OCI-LY7 (cell line): Measurements from ENCODE around the gene GALNT7. TPM values are rescaled to one million over a fixed set of nuclear protein-coding genes. Genes with fewer than 3 reads are reported as not detected.

Experiments
- BruUV-seq: library from RNA; stranded (reverse); fragments of 400-500 nt; replicated peaks from 2 replicates; lab custom pipeline; 2021; lab: Mats Ljungman, UMichigan
- CTCF ChIA-PET: fragments of 300-600 bp; sonication (Branson Sonifier 250); formaldehyde crosslinking; loops from one replicate; lab custom pipeline; 2022; ENCODE audit warnings: antibody characterized with exemption; ENCODE audit not compliant: unreplicated experiment; lab: Charles Lee
- POLR2A ChIA-PET: fragments of 300-600 bp; sonication (Branson Sonifier 250); formaldehyde crosslinking; loops from one replicate; lab custom pipeline; 2022; ENCODE audit warnings: antibody characterized with exemption; lab: Charles Lee
- DNase-seq: peaks from one replicate; pipeline ENCODE4 v3.0.0-alpha.2; 2015; ENCODE audit warnings: low spot score
- H2AFZ ChIP-seq: fragments of 200-600 bp; sonication (generic), shearing (Covaris generic); 2 replicates; pipeline ENCODE4 v1.6.1; 2014; ENCODE audit warnings: mild to moderate bottlenecking, antibody characterized with exemption, low read length, moderate library complexity
- H3K27ac ChIP-seq: fragments of 200-600 bp; sonication (generic); 2 replicates; pipeline ENCODE4 v1.5.1; 2014; ENCODE audit warnings: mixed run types, low read depth, mild to moderate bottlenecking, moderate library complexity, low read length, inconsistent platforms; ENCODE audit not compliant: poor library complexity, severe bottlenecking
- H3K36me3 ChIP-seq: fragments of 200-600 bp; sonication (generic); 2 replicates; pipeline ENCODE4 v1.6.1; 2014; ENCODE audit warnings: mild to moderate bottlenecking, antibody characterized with exemption, low read length, moderate library complexity, mixed read lengths; ENCODE audit not compliant: insufficient read depth
- H3K4me1 ChIP-seq: fragments of 200-600 bp; sonication (generic); 2 replicates; pipeline ENCODE4 v1.5.1; 2014; ENCODE audit warnings: mild to moderate bottlenecking, low read length; ENCODE audit not compliant: insufficient read depth, poor library complexity, severe bottlenecking
- H3K4me2 ChIP-seq: fragments of 200-600 bp; sonication (generic); 2 replicates; pipeline ENCODE4 v1.6.1; 2014; ENCODE audit warnings: mild to moderate bottlenecking, low read length
- H3K4me3 ChIP-seq: fragments of 200-600 bp; sonication (generic); 2 replicates; pipeline ENCODE4 v1.5.1; 2014; ENCODE audit warnings: mild to moderate bottlenecking, low read depth, low read length; ENCODE audit not compliant: poor library complexity, severe bottlenecking
- H3K79me2 ChIP-seq: fragments of 200-600 bp; sonication (generic); 2 replicates; pipeline ENCODE4 v1.6.1; 2016; ENCODE audit warnings: low read depth, mild to moderate bottlenecking, low read length, moderate library complexity, mixed read lengths; ENCODE audit not compliant: insufficient read depth
- H3K9me2 ChIP-seq: fragments of 200-600 bp; sonication (generic); 2 replicates; pipeline ENCODE4 v1.6.1; 2016; ENCODE audit warnings: mild to moderate bottlenecking, low read length, mixed read lengths; ENCODE audit not compliant: insufficient read depth
- H3K9me3 ChIP-seq: fragments of 200-600 bp; sonication (generic); 2 replicates; pipeline ENCODE4 v1.6.1; 2014; ENCODE audit warnings: mild to moderate bottlenecking, mixed run types, low read length, mixed read lengths
- H4K20me1 ChIP-seq: fragments of 200-600 bp; sonication (generic); 2 replicates; pipeline ENCODE4 v1.6.1; 2014; ENCODE audit warnings: mild to moderate bottlenecking, antibody characterized with exemption, low read length, moderate library complexity, mixed read lengths; ENCODE audit not compliant: insufficient read depth
- CTCF ChIP-seq: fragments of 200-600 bp; sonication (generic); conservative IDR thresholded peaks from 2 replicates; pipeline ENCODE4 v1.5.1; 2014; ENCODE audit warnings: mild to moderate bottlenecking, antibody characterized with exemption, low read length, moderate library complexity, mixed read lengths
- EZH2phosphoT487 ChIP-seq: fragments of 200-600 bp; sonication (generic); IDR thresholded peaks from 2 replicates; pipeline ENCODE4 v1.6.1; 2018; ENCODE audit warnings: low read depth, borderline replicate concordance, mild to moderate bottlenecking, mixed run types, antibody characterized with exemption, low read length, moderate library complexity, mixed read lengths
- intact Hi-C: fragments of 100-400 bp; cut with micrococcal nuclease; formaldehyde crosslinking; loops from one replicate; pipeline ENCODE4 v1.10.0; 2022; ENCODE audit not compliant: unreplicated experiment
- total RNA-seq, 2 experiments: library from RNA; depleted of rRNA in 1 of 2; stranded (reverse); fragments of >200 nt in 1 of 2; shearing (Covaris generic) in 1 of 2; gene quantifications; 2 replicates each; pipeline ENCODE4 v1.2.3, GENCODE V29; 2014 to 2022

Gene GALNT7
- total RNA-seq, 2 experiments from 2014 or later: 20.3 to 34.4 TPM

- no peak for DNase-seq
- H3K4me3 ChIP-seq: peak overlapping the region; percentile 58
- no TSS peak for BruUV-seq
- H3K27ac ChIP-seq: peak overlapping the region; percentile 92
- CTCF ChIA-PET: interaction anchor here (1.5 kb wide), 1 partner anchor 37 kb away, joined by 4 read pairs; no protein-coding TSS in a partner anchor
- POLR2A ChIA-PET: interaction anchor here (0.5 to 2.9 kb wide), 6 partner anchors 9 to 157 kb away, joined by 3 to 13 read pairs (median 5); partner anchors contain the start of gene GALNT7
- H3K36me3 ChIP-seq: peaks cover 10% of the 10 kb centered on the region; the same call in 1 of the 2 replicates
- H4K20me1 ChIP-seq: no peaks in the 10 kb centered on the region
- peaks cover 68% of the 10 kb centered on the region for H3K79me2 ChIP-seq
- no peaks in the 10 kb centered on the region for H3K9me3 ChIP-seq
- no peaks in the 10 kb centered on the region for H3K9me2 ChIP-seq
- intact Hi-C loops: no loop called here
- H3K4me1 ChIP-seq: peaks cover 49% of the 10 kb centered on the region
- TF ChIP-seq EZH2phosphoT487 (no peak), CTCF (no peak)
- no peak overlapping the region; the same call in 1 of the 2 replicates for H2AFZ ChIP-seq
- peak overlapping the region; percentile 79 for H3K4me2 ChIP-seq
Measured at GRCh38 chr4:173264245-173264644, 95.6 kb downstream of the GALNT7 start.

DNA sequence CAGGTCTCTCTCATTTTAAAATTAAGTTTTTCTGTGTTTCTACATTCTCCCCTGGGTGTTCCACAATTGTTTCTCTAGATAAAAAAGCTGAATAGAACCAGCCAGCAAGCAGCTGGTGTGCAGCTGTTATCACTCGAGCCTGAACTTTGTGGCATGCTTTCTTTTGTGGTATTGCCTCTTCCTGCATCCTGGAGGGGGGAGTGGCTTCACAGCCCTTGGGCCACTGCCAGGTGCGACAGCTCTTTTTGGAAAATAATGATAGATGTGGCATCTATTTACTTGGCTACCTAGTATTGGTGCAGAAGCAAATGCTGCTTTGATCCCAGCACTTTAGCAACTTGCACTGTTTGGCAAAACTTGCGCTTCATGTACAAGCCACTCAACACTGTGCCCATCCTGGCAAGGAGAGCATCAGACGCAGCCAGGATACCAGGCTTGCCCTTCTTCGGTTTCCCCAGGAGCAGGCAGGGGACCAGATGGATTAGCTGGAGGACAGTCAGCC, 96.1 kb downstream of the GALNT7 start:
- TF ChIP-seq EZH2phosphoT487 (no peak), CTCF (no peak)
- Histone ChIP-seq H3K27ac (peak overlapping the region; percentile 92), H3K9me3 (no peaks in the 10 kb centered on the region), H4K20me1 (no peaks in the 10 kb centered on the region), H3K79me2 (peaks cover 66% of the 10 kb centered on the region), H3K4me1 (peaks cover 49% of the 10 kb centered on the region), H3K4me3 (peak overlapping the region; percentile 58), H3K4me2 (peak overlapping the region; percentile 79), H3K36me3 (peaks cover 10% of the 10 kb centered on the region; the same call in 1 of the 2 replicates), H3K9me2 (no peaks in the 10 kb centered on the region), H2AFZ (no peak overlapping the region; the same call in 1 of the 2 replicates)
- no TSS peak for BruUV-seq
- intact Hi-C loops: no loop called here
- ChIA-PET POLR2A (interaction anchor here (0.5 to 2.9 kb wide), 10 partner anchors 9 to 156 kb away, joined by 3 to 13 read pairs (median 5); partner anchors contain the start of gene GALNT7), CTCF (interaction anchor here (0.6 to 0.8 kb wide), 3 partner anchors 22 to 677 kb away, joined by 3 to 4 read pairs (median 3); no protein-coding TSS in a partner anchor)
- peak; percentile 94 for DNase-seq

- ChIA-PET POLR2A (interaction anchor here (0.5 to 2.9 kb wide), 9 partner anchors 8 to 105 kb away, joined by 3 to 13 read pairs (median 4); no protein-coding TSS in a partner anchor), CTCF (interaction anchor here (0.8 kb wide), 1 partner anchor 23 kb away, joined by 3 read pairs; no protein-coding TSS in a partner anchor)
- Histone ChIP-seq H3K36me3 (peaks cover 10% of the 10 kb centered on the region; the same call in 1 of the 2 replicates), H3K4me1 (peaks cover 49% of the 10 kb centered on the region), H3K9me2 (no peaks in the 10 kb centered on the region), H3K79me2 (peaks cover 59% of the 10 kb centered on the region), H2AFZ (no peak overlapping the region), H4K20me1 (0 out of 2 replicates have a peak, but pooled peaks cover 4% of the 10 kb centered on the region), H3K4me3 (no peak overlapping the region), H3K27ac (peak overlapping the region; percentile 92), H3K4me2 (no peak overlapping the region), H3K9me3 (no peaks in the 10 kb centered on the region)
- no peak for TF ChIP-seq CTCF
- TF ChIP-seq EZH2phosphoT487: no peak
- no peak for DNase-seq
- no TSS peak for BruUV-seq
- intact Hi-C loops: no loop called here
Measured at GRCh38 chr4:173265751-173266150, 97.1 kb downstream of the GALNT7 start.
